ENCODE results near the gene CDC37L1.

CDC37L1 gene

GRCh38 chr9:4680173-4680525, 780 bp downstream of the CDC37L1 start:
- TF ChIP-seq, protein P1, sequence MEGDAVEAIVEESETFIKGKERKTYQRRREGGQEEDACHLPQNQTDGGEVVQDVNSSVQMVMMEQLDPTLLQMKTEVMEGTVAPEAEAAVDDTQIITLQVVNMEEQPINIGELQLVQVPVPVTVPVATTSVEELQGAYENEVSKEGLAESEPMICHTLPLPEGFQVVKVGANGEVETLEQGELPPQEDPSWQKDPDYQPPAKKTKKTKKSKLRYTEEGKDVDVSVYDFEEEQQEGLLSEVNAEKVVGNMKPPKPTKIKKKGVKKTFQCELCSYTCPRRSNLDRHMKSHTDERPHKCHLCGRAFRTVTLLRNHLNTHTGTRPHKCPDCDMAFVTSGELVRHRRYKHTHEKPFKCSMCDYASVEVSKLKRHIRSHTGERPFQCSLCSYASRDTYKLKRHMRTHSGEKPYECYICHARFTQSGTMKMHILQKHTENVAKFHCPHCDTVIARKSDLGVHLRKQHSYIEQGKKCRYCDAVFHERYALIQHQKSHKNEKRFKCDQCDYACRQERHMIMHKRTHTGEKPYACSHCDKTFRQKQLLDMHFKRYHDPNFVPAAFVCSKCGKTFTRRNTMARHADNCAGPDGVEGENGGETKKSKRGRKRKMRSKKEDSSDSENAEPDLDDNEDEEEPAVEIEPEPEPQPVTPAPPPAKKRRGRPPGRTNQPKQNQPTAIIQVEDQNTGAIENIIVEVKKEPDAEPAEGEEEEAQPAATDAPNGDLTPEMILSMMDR (IDR thresholded peaks at IDR 0.05; ENCODE audit: low read length, missing control alignments), result no peak
- no peak for DNase-seq (ENCODE audit: low read depth)
- H3K4me3 ChIP-seq (replicated peaks; ENCODE audit: low read depth, low read length), result peak overlapping the region; percentile 90

GRCh38 chr9:4680750-4681149, 1.4 kb downstream of the CDC37L1 start:
- peak overlapping the region; percentile 90 for H3K4me3 ChIP-seq (replicated peaks; ENCODE audit: low read depth, low read length)
- DNase-seq (ENCODE audit: low read depth), result peak; percentile 47
- TF ChIP-seq, protein P1 (IDR thresholded peaks at IDR 0.05; ENCODE audit: low read length, missing control alignments), result no peak

GRCh38 chr9:4684820-4685219, 5.5 kb downstream of the CDC37L1 start:
- no peak for DNase-seq (ENCODE audit: low read depth)
- H3K4me3 ChIP-seq (replicated peaks; ENCODE audit: low read depth, low read length), result no peak overlapping the region
- TF ChIP-seq, protein P1 (IDR thresholded peaks at IDR 0.05; ENCODE audit: low read length, missing control alignments), result no peak

DNA sequence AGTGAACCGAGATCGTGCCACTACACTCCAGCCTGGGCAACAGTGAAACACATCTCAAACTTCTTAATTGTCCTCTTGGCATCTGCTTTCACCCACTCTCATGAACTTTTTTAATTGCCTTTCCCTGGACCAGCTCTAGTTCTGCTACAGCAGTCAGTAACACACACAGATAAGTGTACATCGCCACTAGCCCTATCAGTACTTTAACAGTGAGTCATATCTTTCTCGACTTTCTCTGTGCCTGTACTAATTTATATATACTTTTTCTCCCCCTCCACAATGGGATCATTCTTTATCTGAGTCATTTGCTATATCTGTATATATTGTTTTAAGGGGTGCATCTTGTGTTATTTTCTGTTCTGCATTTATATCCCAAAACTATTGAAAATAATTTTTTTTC, 6.7 kb downstream of the CDC37L1 start:
- no peak overlapping the region for H3K4me3 ChIP-seq (replicated peaks; ENCODE audit: low read depth, low read length)
- DNase-seq (ENCODE audit: low read depth), result no peak
- TF ChIP-seq, protein P1 (IDR thresholded peaks at IDR 0.05; ENCODE audit: low read length, missing control alignments), result no peak

DNA sequence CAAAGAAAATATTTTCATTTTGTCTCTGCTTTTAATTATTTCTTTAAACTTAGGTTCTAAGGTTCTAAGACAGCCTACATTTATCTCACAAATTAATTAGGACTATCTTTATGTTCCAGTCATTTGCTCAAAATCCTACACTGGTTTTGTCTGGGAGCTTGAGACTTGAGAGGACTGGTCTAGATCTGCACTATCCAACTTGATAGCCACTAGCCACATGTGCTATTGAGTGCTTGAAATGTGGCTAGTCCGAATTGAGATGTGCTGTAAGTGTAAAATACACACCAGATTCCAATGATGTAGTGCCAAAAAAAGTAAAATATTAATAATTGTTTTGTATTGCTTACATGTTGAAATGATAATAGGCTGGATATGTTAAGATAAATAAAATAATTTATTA, 7.2 kb downstream of the CDC37L1 start:
- no peak overlapping the region for H3K4me3 ChIP-seq (replicated peaks; ENCODE audit: low read depth, low read length)
- TF ChIP-seq, protein P1 (IDR thresholded peaks at IDR 0.05; ENCODE audit: low read length, missing control alignments), result no peak
- DNase-seq (ENCODE audit: low read depth), result no peak

DNA sequence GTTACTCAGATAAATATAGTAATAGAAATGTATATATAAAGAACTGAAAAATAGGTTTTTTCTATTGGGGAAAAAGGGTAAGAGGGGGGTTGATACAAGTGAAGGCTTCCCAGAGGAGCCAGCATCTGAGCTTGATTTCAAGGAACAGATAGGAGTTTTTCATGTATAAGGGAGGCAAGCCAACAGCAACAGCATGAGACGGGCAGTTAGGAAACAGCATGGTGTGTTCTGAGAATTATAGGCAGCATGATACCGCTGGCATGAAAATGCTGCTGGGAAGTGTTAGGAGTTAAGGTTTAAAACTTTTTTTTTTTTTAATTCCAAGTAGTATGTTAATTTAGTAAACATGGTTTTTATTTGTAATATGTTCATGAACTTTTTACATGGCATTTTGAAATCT, 9.7 kb downstream of the CDC37L1 start:
- TF ChIP-seq, protein P1 (IDR thresholded peaks at IDR 0.05; ENCODE audit: low read length, missing control alignments), result no peak
- no peak overlapping the region for H3K4me3 ChIP-seq (replicated peaks; ENCODE audit: low read depth, low read length)
- DNase-seq (ENCODE audit: low read depth), result no peak

- DNase-seq (ENCODE audit: low read depth), result no peak
- TF ChIP-seq, protein P1 (IDR thresholded peaks at IDR 0.05; ENCODE audit: low read length, missing control alignments), result no peak
These were observed 10.3 kb downstream of the CDC37L1 start for GRCh38 chr9:4689687-4690104.

More at GRCh38 chr9:4689687-4690104, 10.3 kb downstream of the CDC37L1 start:
- H3K4me3 ChIP-seq (replicated peaks; ENCODE audit: low read depth, low read length), result no peak overlapping the region

All from fibroblast of pulmonary artery (primary cell).